RWPE1 (cell line): ENCODE measurements around the gene SDF4.

Source experiments
- CTCF ChIA-PET: fragments of 350-600 bp; sonication (Branson Sonifier 250); formaldehyde crosslinking; extraction: SDS; loops from one replicate; lab custom pipeline; 2021; lab: Yijun Ruan, JAX
- POLR2A ChIA-PET: fragments of 400-600 bp; formaldehyde crosslinking; extraction: SDS; loops from one replicate; lab custom pipeline; 2020; ENCODE audit warnings: antibody characterized with exemption; ENCODE audit not compliant: low non-redundant PET; lab: Yijun Ruan, JAX
- DNase-seq: peaks from one replicate; pipeline ENCODE4 v3.0.0; 2012; ENCODE audit warnings: low spot score
- H3K27ac ChIP-seq: fragments of 450-650 bp; 2 replicates; pipeline ENCODE4 v1.5.1; 2017
- CTCF ChIP-seq: fragments of 450-650 bp; conservative IDR thresholded peaks from 2 replicates; pipeline ENCODE4 v1.5.1; 2017; ENCODE audit warnings: low read depth, mild to moderate bottlenecking

Gene SDF4

GRCh38 chr1:1230656-1231399, 973 bp downstream of the SDF4 start:
- POLR2A ChIA-PET: interaction anchor here (0.7 kb wide), 1 partner anchor 41 kb away, joined by 3 read pairs; no protein-coding TSS in a partner anchor
- peak overlapping the region; percentile 81 for H3K27ac ChIP-seq
- no peak for TF ChIP-seq CTCF
- no peak for DNase-seq
- CTCF ChIA-PET: interaction anchor here (0.5 to 2.2 kb wide), 5 partner anchors 15 to 126 kb away, joined by 3 to 14 read pairs (median 4); no protein-coding TSS in a partner anchor

- POLR2A ChIA-PET: no interaction called here
- DNase-seq: no peak
- CTCF ChIA-PET: interaction anchor here (2.2 kb wide), 1 partner anchor 107 kb away, joined by 14 read pairs; no protein-coding TSS in a partner anchor
- no peak for TF ChIP-seq CTCF
- peak overlapping the region; percentile 81 for H3K27ac ChIP-seq
Measured at GRCh38 chr1:1229770-1230169, 2.0 kb downstream of the SDF4 start.

GRCh38 chr1:1228596-1229321, 3.0 kb downstream of the SDF4 start:
- no peak for TF ChIP-seq CTCF
- ChIA-PET POLR2A (interaction anchor here (0.5 kb wide), 1 partner anchor 159 kb away, joined by 3 read pairs; no protein-coding TSS in a partner anchor), CTCF (no interaction called here)

GRCh38 chr1:1228187-1228586, 3.6 kb downstream of the SDF4 start:
- ChIA-PET CTCF (no interaction called here), POLR2A (interaction anchor here (0.5 kb wide), 1 partner anchor 158 kb away, joined by 3 read pairs; no protein-coding TSS in a partner anchor)

More at GRCh38 chr1:1228596-1229321, 3.0 kb downstream of the SDF4 start:
- DNase-seq: no peak
- peak overlapping the region; percentile 81 for H3K27ac ChIP-seq

DNA sequence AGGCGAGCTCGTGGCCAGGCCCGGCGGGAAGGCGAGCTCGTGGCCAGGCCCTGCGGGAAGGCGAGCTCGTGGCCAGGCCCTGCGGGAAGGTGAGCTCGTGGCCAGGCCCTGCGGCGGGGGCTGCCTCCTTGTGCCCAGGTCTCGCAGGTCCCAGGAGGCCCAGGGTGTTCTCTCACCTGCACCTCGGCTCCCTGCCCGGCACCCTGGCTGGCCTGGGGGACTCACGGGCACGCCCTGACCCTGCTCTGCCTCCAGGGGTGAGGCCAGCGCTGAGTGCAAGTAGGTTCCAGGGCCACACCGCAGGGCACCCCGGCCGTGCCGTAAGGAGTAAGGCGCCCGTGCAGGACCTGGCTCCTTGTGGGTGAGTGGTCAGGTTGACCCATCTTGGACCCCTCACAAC, 4.4 kb downstream of the SDF4 start:
- H3K27ac ChIP-seq: no peak overlapping the region
- ChIA-PET POLR2A (interaction anchor here (0.7 kb wide), 1 partner anchor 19 kb away, joined by 7 read pairs; no protein-coding TSS in a partner anchor), CTCF (no interaction called here)
- TF ChIP-seq CTCF: no peak
- DNase-seq: no peak

More at GRCh38 chr1:1228187-1228586, 3.6 kb downstream of the SDF4 start:
- TF ChIP-seq CTCF: no peak
- no peak for DNase-seq
- H3K27ac ChIP-seq: no peak overlapping the region
